Esophagus squamous epithelium (tissue), 5 donors: ENCODE measurements around the gene SYS1. TPM values are rescaled to one million over a fixed set of nuclear protein-coding genes. Genes with fewer than 3 reads are reported as not detected.
A peak's percentile ranks its signal among the peaks of the same experiment; 100 is the strongest.

Experiments used
- DNase-seq: peaks from one replicate; lab custom pipeline; 2025; lab: John Stamatoyannopoulos, UW
- H3K27ac ChIP-seq, 4 donors: fragments of 200-600 bp; sonication (generic); one replicate each; pipeline ENCODE4 v1.5.1; 2016 to 2019; ENCODE audit warnings: mild to moderate bottlenecking in 1 of 4
- H3K27me3 ChIP-seq, 4 donors: fragments of 200-600 bp; sonication (generic); 1 replicate in 3 of 4; 2 replicates in 1 of 4; pipeline versions ENCODE4 v1.5.1 to v1.6.0; 2017 to 2021; ENCODE audit warnings: antibody characterized with exemption in 1 of 4
- H3K36me3 ChIP-seq, 3 donors: fragments of 200-600 bp; sonication (generic); one replicate each; pipeline ENCODE4 v1.5.1; 2016 to 2019
- H3K4me1 ChIP-seq, 3 donors: fragments of 200-600 bp; sonication (generic); one replicate each; pipeline ENCODE4 v1.5.1; 2017 to 2019
- H3K4me3 ChIP-seq, 4 donors: fragments of 200-600 bp; sonication (generic); 1 replicate in 3 of 4; 2 replicates in 1 of 4; pipeline ENCODE4 v1.5.1; 2016 to 2019; ENCODE audit warnings: mild to moderate bottlenecking in 2 of 4, moderate library complexity in 1 of 4
- H3K9me3 ChIP-seq, 3 donors: fragments of 200-600 bp; sonication (generic); one replicate each; pipeline ENCODE4 v1.5.1; 2016 to 2019
- POLR2A ChIP-seq, 4 donors: fragments of 450-650 bp; IDR thresholded peaks; one replicate each; pipeline ENCODE4 v1.6.1; 2017; ENCODE audit warnings: antibody characterized with exemption in 4 of 4, mild to moderate bottlenecking in 4 of 4, moderate library complexity in 3 of 4
- WGBS, 2 donors: methylation state at CpG; one replicate each; pipeline ENCODE4 v1.1.5; 2018; 5-methylcytosine and 5-hydroxymethylcytosine counted together
- intact Hi-C: fragments of 100-400 bp; cut with DNase I; formaldehyde crosslinking; loops from one replicate; pipeline ENCODE4 v1.15.0; 2022
- total RNA-seq, 4 donors: library from RNA; depleted of rRNA; stranded (reverse); fragments of >200 nt; gene quantifications; one replicate each; pipeline ENCODE4 v1.1.0, GENCODE V29; 2016
- TF ChIP-seq, protein P1 (sequence below), 6 experiments: fragments of 450-650 bp in 4 of 6; fragments of 200-600 bp in 2 of 6; sonication (generic) in 2 of 6; IDR thresholded peaks; one replicate each; pipeline ENCODE4 v1.5.1; 2016 to 2019; ENCODE audit warnings: antibody characterized with exemption in 6 of 6, mild to moderate bottlenecking in 4 of 6, moderate library complexity in 4 of 6
- donor health status: DM: yes; HTN: yes; CAD: no.

Gene SYS1
- total RNA-seq, 4 donors from 2014 or later, result 22.3 to 32.4 (median 27.0) TPM

DNA sequence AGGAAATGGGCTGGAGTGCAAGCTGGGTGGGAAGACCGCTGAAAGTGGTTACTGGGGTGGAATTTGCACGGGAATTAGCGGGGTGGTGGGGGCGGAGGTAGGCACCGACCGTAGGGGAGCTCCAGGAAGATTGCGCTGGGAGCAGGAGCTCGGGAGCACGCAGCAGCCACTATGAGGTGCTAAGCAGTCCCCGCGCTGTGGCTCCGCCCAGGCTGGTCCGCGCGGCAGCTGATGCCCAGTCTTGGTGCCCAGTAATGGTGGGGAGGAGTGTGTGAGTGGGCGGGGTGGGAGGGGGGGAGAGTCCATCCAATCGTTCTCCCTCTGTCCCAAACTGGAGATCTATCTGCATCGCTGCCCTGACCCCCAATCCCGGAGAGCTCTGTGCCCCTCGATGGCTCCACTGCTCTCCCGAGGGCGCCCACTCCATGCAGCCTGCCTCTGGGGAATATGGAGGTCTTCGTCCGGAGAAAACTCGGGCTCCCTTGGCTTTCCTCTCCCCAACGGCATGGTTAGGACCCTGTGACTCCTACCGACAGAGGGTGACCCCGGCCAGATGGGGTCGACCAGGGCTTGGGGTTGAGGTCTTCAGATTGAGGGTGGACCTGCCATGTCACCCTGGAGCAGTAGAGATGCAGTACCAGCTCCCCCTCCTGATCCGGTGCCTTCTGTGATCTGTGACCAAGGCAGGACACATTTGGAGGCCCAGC is 9.8 kb downstream of the SYS1 start:
- Histone ChIP-seq H3K4me3 (peak overlapping the region in 3 of 4 donors; percentile 50 to 65 (median 52)), H3K9me3 (no peaks in the 10 kb centered on the region), H3K27ac (peak overlapping the region; percentile 66 to 79 (median 73)), H3K36me3 (peaks cover 2 to 35% (median 5%) of the 10 kb centered on the region in 3 donors), H3K27me3 (no peaks in the 10 kb centered on the region), H3K4me1 (peaks cover 8 to 31% (median 13%) of the 10 kb centered on the region in 3 donors)
- TF ChIP-seq, protein P1, sequence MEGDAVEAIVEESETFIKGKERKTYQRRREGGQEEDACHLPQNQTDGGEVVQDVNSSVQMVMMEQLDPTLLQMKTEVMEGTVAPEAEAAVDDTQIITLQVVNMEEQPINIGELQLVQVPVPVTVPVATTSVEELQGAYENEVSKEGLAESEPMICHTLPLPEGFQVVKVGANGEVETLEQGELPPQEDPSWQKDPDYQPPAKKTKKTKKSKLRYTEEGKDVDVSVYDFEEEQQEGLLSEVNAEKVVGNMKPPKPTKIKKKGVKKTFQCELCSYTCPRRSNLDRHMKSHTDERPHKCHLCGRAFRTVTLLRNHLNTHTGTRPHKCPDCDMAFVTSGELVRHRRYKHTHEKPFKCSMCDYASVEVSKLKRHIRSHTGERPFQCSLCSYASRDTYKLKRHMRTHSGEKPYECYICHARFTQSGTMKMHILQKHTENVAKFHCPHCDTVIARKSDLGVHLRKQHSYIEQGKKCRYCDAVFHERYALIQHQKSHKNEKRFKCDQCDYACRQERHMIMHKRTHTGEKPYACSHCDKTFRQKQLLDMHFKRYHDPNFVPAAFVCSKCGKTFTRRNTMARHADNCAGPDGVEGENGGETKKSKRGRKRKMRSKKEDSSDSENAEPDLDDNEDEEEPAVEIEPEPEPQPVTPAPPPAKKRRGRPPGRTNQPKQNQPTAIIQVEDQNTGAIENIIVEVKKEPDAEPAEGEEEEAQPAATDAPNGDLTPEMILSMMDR (IDR thresholded peaks at IDR 0.05), result no peak
- intact Hi-C loops, result no loop called here
- no peak for DNase-seq
- WGBS, 2 donors, result 53 to 56% methylated on average over 16 to 19 of the region's 30 CpGs

DNA sequence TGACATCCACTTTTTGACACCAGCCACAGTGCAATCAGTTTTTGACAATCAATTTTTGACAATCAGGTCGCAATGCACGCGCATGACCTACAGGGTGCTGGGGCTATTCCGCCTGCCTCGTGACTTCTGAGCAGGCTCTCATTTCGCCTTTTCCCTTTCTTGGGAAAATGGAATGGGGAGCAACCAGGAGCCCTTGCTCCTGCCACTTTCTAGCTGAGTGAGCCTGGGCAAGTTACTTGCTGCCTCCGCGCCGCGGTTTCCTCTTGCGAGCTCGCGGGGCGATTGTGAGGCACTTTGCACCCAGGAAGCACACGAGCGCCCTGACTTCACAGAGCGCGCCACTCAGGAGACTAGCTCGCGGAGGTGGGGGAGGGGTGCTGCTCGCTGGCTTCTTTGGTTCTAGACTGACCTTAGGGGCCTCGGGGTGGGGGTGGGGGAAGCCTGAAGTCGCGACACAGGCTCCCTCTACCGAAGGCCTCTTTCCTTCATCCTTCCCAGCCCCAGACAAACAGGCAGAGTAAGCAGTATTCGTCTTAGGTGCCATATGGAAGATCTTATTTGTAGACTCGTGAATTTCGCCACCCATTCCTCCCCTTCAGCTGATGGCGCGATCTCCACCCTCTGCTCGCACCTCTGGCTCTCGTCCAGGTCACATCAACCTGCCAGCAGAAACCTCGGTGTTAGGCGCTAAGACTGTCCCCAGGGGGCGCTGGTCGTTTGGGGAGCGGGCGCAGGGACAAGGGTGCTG is 10.6 kb downstream of the SYS1 start:
- H3K27me3 ChIP-seq, result no peaks in the 10 kb centered on the region
- H3K4me1 ChIP-seq, result peaks cover 6 to 24% (median 13%) of the 10 kb centered on the region in 3 donors
- peak overlapping the region; percentile 29 to 65 (median 51) for H3K4me3 ChIP-seq
- intact Hi-C loops, result no loop called here
- TF ChIP-seq, protein P1 (IDR thresholded peaks at IDR 0.05), result peak; percentile 75 to 93 (median 86)
- no peak for TF ChIP-seq POLR2A (IDR thresholded peaks at IDR 0.05)
- H3K36me3 ChIP-seq, result peaks cover 0 to 28% (median 5%) of the 10 kb centered on the region in 3 donors
- H3K9me3 ChIP-seq, result no peaks in the 10 kb centered on the region
- 12 to 16% methylated on average over 14 to 21 of the region's 38 CpGs for WGBS, 2 donors
- no peak for DNase-seq
- H3K27ac ChIP-seq, result peak overlapping the region; percentile 66 to 79 (median 73)

DNA sequence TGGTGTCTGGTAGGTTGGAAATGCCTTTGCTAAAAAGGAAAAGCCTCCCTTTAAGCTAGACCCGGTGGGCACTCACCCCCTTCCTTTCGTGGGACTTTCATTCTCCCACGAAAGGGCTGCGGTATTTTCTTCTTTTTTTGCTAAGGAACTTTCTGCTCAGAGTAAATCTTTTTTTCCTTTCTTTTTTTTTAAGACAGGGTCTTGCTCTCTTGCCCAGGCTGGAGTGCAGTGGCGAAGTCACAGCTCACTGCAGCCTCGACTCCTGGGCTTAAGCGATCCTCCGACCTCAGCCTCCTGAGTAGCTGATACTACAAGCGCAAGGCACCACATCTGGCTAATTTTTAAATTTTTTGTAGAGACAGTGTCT is 11.1 kb downstream of the SYS1 start:
- intact Hi-C loops, result no loop called here
- TF ChIP-seq, protein P1 (IDR thresholded peaks at IDR 0.05), result no peak
- TF ChIP-seq POLR2A (IDR thresholded peaks at IDR 0.05), result no peak
- Histone ChIP-seq H3K36me3 (peaks cover 0 to 25% (median 5%) of the 10 kb centered on the region in 3 donors), H3K27ac (peak overlapping the region in 3 of 4 donors; percentile 69 to 79 (median 77)), H3K27me3 (no peaks in the 10 kb centered on the region), H3K4me1 (peaks cover 6 to 23% (median 13%) of the 10 kb centered on the region in 3 donors), H3K4me3 (peak overlapping the region in 3 of 4 donors; percentile 50 to 65 (median 52)), H3K9me3 (no peaks in the 10 kb centered on the region)
- no peak for DNase-seq
- WGBS, 2 donors, result 57 to 59% methylated on average over 6 to 9 of the region's 9 CpGs

DNA sequence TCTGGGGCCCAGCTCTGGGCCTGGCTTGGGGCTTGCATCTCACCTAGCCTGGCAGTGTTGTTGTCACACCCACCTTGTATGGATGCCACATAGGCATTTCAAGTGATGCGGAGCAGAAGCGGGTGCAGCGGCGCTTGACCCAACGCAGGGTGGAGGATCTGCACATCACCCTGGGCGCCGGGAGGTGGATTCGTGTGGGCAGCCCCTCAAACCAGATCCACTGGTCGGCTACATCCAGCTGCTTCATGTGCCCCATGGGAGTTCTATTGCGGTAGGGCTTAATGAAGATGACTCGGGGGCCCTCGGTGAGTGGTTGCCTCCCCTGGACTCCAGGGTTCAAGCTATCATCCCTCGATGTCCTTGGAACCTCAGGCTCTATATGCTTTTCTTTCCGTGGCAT is 12.0 kb downstream of the SYS1 start:
- no peaks in the 10 kb centered on the region for H3K27me3 ChIP-seq
- intact Hi-C loops, result loop anchor here (5.0 kb wide), 1 partner anchor 62 kb away; no protein-coding TSS in a partner anchor
- no peaks in the 10 kb centered on the region for H3K9me3 ChIP-seq
- H3K4me3 ChIP-seq, result no peak overlapping the region
- H3K36me3 ChIP-seq, result peaks cover 0 to 22% (median 5%) of the 10 kb centered on the region in 3 donors
- peaks cover 6 to 23% (median 13%) of the 10 kb centered on the region in 3 donors for H3K4me1 ChIP-seq
- 92% methylated on average over 6 to 7 of the region's 14 CpGs for WGBS, 2 donors
- no peak overlapping the region for H3K27ac ChIP-seq
- no peak for DNase-seq
- TF ChIP-seq POLR2A (IDR thresholded peaks at IDR 0.05), result no peak
- TF ChIP-seq, protein P1 (IDR thresholded peaks at IDR 0.05), result no peak
